ENCODE measurements around the gene PPP2R5B.
"Not testable (repeated sequence)": the region's sequence is repeated elsewhere in the genome, so short reads cannot be mapped to it uniquely, and the experiment has no call there.

PPP2R5B gene

GRCh38 chr11:64983339-64983738, 58.9 kb downstream of the PPP2R5B start:
- not testable (repeated sequence) for H3K4me1 ChIP-seq (ENCODE audit: insufficient read depth, low read length); H3K36me3 ChIP-seq (ENCODE audit: insufficient read depth, low read length); H3K9me3 ChIP-seq (ENCODE audit: control insufficient read depth, insufficient read depth, low read length); H3K9ac ChIP-seq (ENCODE audit: low read depth, low read length)

Data from ES-I3 (cell line).